A549 (cell line): ENCODE results near the gene GRID2. TPM values are rescaled to one million over a fixed set of nuclear protein-coding genes. Genes with fewer than 3 reads are reported as not detected.

Experiments
- ATAC-seq, 2 experiments: fragments of 200-7000 bp in 1 of 2; fragments of >200 bp in 1 of 2; cut with Nextera tagmentation in 1 of 2; cut with Tn5 transposase in 1 of 2; 3 replicates each; pipeline versions ENCODE4 v1.8.0 to v1.9.1; 2018 to 2020; ENCODE audit warnings: mild to moderate bottlenecking in 1 of 2, moderate library complexity in 1 of 2
- CTCF ChIA-PET: fragments of 300-600 bp; sonication (Branson Sonifier 250); formaldehyde crosslinking; extraction: SDS; loops from one replicate; lab custom pipeline; 2021; ENCODE audit warnings: antibody characterized with exemption, inconsistent platforms; lab: Yijun Ruan, JAX
- POLR2A ChIA-PET: fragments of 350-600 bp; formaldehyde crosslinking; extraction: SDS; loops from one replicate; lab custom pipeline; 2021; ENCODE audit warnings: antibody characterized with exemption, inconsistent platforms; lab: Yijun Ruan, JAX
- DNase-seq, 2 experiments: peaks; one replicate each; pipeline versions ENCODE4 v3.0.0 to v3.0.0-alpha.2; 2011 to 2016; ENCODE audit warnings: low read depth in 1 of 2, low spot score in 1 of 2
- FAIRE-seq: peaks from 2 replicates; lab custom pipeline; 2011; peaks lifted over from hg19 to GRCh38; lab: Jason Lieb, UNC
- H3K27ac ChIP-seq, 2 experiments: fragments of >200 bp; sonication (Bioruptor Twin); formaldehyde crosslinking; 3 replicates each; pipeline ENCODE4 v1.5.1; 2016 to 2017
- H3K4me1 ChIP-seq: fragments of >200 bp; sonication (Bioruptor Twin); formaldehyde crosslinking; 3 replicates; pipeline ENCODE4 v1.6.1; 2016
- H3K4me2 ChIP-seq: fragments of >200 bp; sonication (Bioruptor Twin); formaldehyde crosslinking; 3 replicates; pipeline ENCODE4 v1.6.1; 2016
- H3K4me3 ChIP-seq: fragments of >200 bp; sonication (Bioruptor Twin); formaldehyde crosslinking; 3 replicates; pipeline ENCODE4 v1.5.1; 2016
- H3K9me3 ChIP-seq: fragments of >200 bp; sonication (Bioruptor Twin); formaldehyde crosslinking; 3 replicates; pipeline ENCODE4 v1.6.1; 2016
- ATOH8 ChIP-seq: fragments of 250-450 bp; sonication (Bioruptor Pico); IDR thresholded peaks from 2 replicates; pipeline ENCODE4 v1.5.0; 2020; ENCODE audit warnings: low read depth, mild to moderate bottlenecking, moderate library complexity
- BCL3 ChIP-seq: fragments of >200 bp; sonication (Bioruptor Twin); formaldehyde crosslinking; IDR thresholded peaks from 3 replicates; pipeline ENCODE4 v1.6.1; 2016
- CHD4 ChIP-seq: fragments of 200-600 bp; sonication (generic); IDR thresholded peaks from 2 replicates; pipeline ENCODE4 v1.6.1; 2016; ENCODE audit warnings: antibody characterized with exemption, mild to moderate bottlenecking, borderline replicate concordance
- EHF ChIP-seq: fragments of 250-450 bp; sonication (Bioruptor Pico); IDR thresholded peaks from 2 replicates; pipeline ENCODE4 v1.5.0; 2020; ENCODE audit warnings: mild to moderate bottlenecking
- FOSB ChIP-seq: fragments of 250-450 bp; sonication (Bioruptor Pico); IDR thresholded peaks from 2 replicates; pipeline ENCODE4 v1.5.0; 2020; ENCODE audit warnings: mild to moderate bottlenecking, moderate library complexity
- GATA3 ChIP-seq: IDR thresholded peaks from 2 replicates; pipeline ENCODE4 v1.6.1; 2012; ENCODE audit warnings: borderline replicate concordance
- HDAC2 ChIP-seq: fragments of 200-600 bp; sonication (generic); IDR thresholded peaks from 2 replicates; pipeline ENCODE4 v1.6.1; 2016
- HOXB5 ChIP-seq: fragments of 250-450 bp; sonication (Bioruptor Pico); IDR thresholded peaks from 2 replicates; pipeline ENCODE4 v1.5.0; 2020; ENCODE audit warnings: mild to moderate bottlenecking, moderate library complexity
- JUNB ChIP-seq: fragments of >200 bp; sonication (Bioruptor Twin); formaldehyde crosslinking; IDR thresholded peaks from 2 replicates; pipeline ENCODE4 v1.6.1; 2016
- MAFK ChIP-seq: fragments of 450-650 bp; IDR thresholded peaks from 2 replicates; pipeline ENCODE4 v1.6.1; 2014; ENCODE audit not compliant: partially characterized antibody
- POLR2A ChIP-seq: IDR thresholded peaks from 2 replicates; pipeline ENCODE4 v1.6.1; 2012; ENCODE audit warnings: mild to moderate bottlenecking, low read length
- RARB ChIP-seq: fragments of 250-450 bp; sonication (Bioruptor Pico); IDR thresholded peaks from 2 replicates; pipeline ENCODE4 v1.8.0; 2021; ENCODE audit warnings: mild to moderate bottlenecking, moderate library complexity
- REST ChIP-seq: fragments of 200-600 bp; sonication (generic); IDR thresholded peaks from 2 replicates; pipeline ENCODE4 v1.6.1; 2016; ENCODE audit warnings: antibody characterized with exemption, mild to moderate bottlenecking, moderate library complexity
- SMC3 ChIP-seq: fragments of >200 bp; sonication (Bioruptor Twin); formaldehyde crosslinking; IDR thresholded peaks from 3 replicates; pipeline ENCODE4 v1.6.1; 2018; ENCODE audit warnings: inconsistent platforms
- ZC3H11A ChIP-seq: fragments of 450-650 bp; IDR thresholded peaks from 2 replicates; pipeline ENCODE4 v1.6.1; 2014; ENCODE audit warnings: antibody characterized with exemption, mild to moderate bottlenecking
- WGBS: methylation state at CpG from one replicate; pipeline ENCODE4 v1.1.6; 2017; ENCODE audit errors: missing lambda C conversion rate; 5-methylcytosine and 5-hydroxymethylcytosine counted together
- polyA plus RNA-seq, 4 experiments: library from polyadenylated mRNA; depleted of rRNA in 3 of 4; stranded (reverse); fragments of >200 nt; fragmentation: RNase III in 1 of 4; extraction: RNeasy Plus Mini Kit Qiagen cat#74134 plus additional on column Dnase treatment in 1 of 4; gene quantifications; 2 replicates in 3 of 4; 3 replicates in 1 of 4; pipeline ENCODE4 v1.2.3, GENCODE V29; 2011 to 2017
- TF ChIP-seq, protein P1 (sequence below): fragments of >200 bp; sonication (Bioruptor Twin); formaldehyde crosslinking; IDR thresholded peaks from 2 replicates; pipeline ENCODE4 v1.6.1; 2016
- TF ChIP-seq, protein P2 (sequence below): fragments of >200 bp; sonication (Bioruptor Twin); formaldehyde crosslinking; IDR thresholded peaks from 3 replicates; pipeline ENCODE4 v1.5.1; 2016
- TF ChIP-seq, protein P3 (sequence below): fragments of 150-350 bp; IDR thresholded peaks from 2 replicates; pipeline ENCODE4 v1.6.1; 2014; ENCODE audit warnings: low read depth, mild to moderate bottlenecking, low read length

Gene GRID2
- polyA plus RNA-seq, 2 of the 4 experiments (the other 2 are of a cell fraction) = not detected

DNA sequence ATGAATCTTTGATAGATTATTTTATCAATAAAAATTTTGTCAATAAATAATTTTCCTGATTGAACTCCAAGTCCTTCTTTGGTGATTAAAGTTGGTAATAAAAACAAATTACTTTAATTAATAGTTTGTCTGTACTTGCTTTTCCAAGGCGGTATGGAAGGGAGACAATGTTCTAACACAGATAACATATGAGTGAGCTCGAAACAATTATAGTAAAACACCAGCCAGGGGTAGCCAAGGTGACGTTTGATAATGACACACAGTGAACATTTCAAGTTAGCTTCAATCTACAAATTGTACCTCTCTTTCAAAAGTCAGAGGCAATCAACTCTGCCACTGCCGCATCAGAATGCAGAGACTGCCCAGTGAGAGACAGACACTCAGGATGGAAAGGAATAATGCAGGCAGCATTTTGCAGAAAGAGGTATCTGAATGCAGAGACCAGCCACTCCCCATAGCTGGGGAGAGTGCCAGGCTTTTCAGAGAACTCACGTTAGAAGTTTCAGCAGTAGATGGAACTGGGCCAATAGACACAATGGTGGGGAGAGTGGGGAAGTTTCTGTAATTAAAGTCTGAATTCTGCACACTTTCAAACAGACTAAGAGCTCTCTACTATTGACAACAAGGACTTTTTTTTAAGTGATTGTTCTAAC is 1506.7 kb downstream of the GRID2 start:
- no peak overlapping the region for H3K27ac ChIP-seq
- H3K4me2 ChIP-seq = no peak overlapping the region
- H3K4me1 ChIP-seq = no peaks in the 10 kb centered on the region
- no peak overlapping the region for H3K4me3 ChIP-seq
- DNase-seq (no peak), ATAC-seq (no peak), FAIRE-seq (no peak)
- no peaks in the 10 kb centered on the region for H3K9me3 ChIP-seq
- ChIA-PET POLR2A (no interaction called here), CTCF (no interaction called here)
- no peak for TF ChIP-seq CHD4
- TF ChIP-seq EHF = no peak
- no peak for TF ChIP-seq POLR2A
- 11% methylated on average over 5 of the region's 5 CpGs for WGBS

GRCh38 chr4:93813092-93813491 is 1509.3 kb downstream of the GRID2 start:
- no peak overlapping the region for H3K4me3 ChIP-seq
- FAIRE-seq = no peak
- ChIA-PET POLR2A (no interaction called here), CTCF (no interaction called here)
- 0% methylated on average over 2 of the region's 2 CpGs for WGBS
- H3K9me3 ChIP-seq = no peaks in the 10 kb centered on the region
- no peak overlapping the region for H3K4me2 ChIP-seq
- TF ChIP-seq FOSB (no peak), JUNB (no peak), REST (no peak), HDAC2 (no peak), ZC3H11A (no peak), ATOH8 (CRISPR knock-in tag) (no peak), CHD4 (no peak), HOXB5 (CRISPR knock-in tag) (no peak), BCL3 (no peak), RARB (CRISPR knock-in tag) (no peak), GATA3 (no peak)
- TF ChIP-seq, protein P1, sequence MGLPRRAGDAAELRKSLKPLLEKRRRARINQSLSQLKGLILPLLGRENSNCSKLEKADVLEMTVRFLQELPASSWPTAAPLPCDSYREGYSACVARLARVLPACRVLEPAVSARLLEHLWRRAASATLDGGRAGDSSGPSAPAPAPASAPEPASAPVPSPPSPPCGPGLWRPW = no peak
- TF ChIP-seq, protein P2, sequence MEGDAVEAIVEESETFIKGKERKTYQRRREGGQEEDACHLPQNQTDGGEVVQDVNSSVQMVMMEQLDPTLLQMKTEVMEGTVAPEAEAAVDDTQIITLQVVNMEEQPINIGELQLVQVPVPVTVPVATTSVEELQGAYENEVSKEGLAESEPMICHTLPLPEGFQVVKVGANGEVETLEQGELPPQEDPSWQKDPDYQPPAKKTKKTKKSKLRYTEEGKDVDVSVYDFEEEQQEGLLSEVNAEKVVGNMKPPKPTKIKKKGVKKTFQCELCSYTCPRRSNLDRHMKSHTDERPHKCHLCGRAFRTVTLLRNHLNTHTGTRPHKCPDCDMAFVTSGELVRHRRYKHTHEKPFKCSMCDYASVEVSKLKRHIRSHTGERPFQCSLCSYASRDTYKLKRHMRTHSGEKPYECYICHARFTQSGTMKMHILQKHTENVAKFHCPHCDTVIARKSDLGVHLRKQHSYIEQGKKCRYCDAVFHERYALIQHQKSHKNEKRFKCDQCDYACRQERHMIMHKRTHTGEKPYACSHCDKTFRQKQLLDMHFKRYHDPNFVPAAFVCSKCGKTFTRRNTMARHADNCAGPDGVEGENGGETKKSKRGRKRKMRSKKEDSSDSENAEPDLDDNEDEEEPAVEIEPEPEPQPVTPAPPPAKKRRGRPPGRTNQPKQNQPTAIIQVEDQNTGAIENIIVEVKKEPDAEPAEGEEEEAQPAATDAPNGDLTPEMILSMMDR = no peak
- ATAC-seq = no peak
- no peak for DNase-seq
- no peak overlapping the region for H3K27ac ChIP-seq
- H3K4me1 ChIP-seq = no peaks in the 10 kb centered on the region

GRCh38 chr4:93814141-93814540 is 1510.4 kb downstream of the GRID2 start:
- ChIA-PET CTCF (no interaction called here), POLR2A (no interaction called here)
- 0% methylated on average over 3 of the region's 3 CpGs for WGBS
- Histone ChIP-seq H3K4me3 (no peak overlapping the region), H3K4me1 (no peaks in the 10 kb centered on the region), H3K4me2 (no peak overlapping the region), H3K9me3 (no peaks in the 10 kb centered on the region), H3K27ac (no peak overlapping the region)
- no peak for FAIRE-seq
- TF ChIP-seq ZC3H11A (no peak), MAFK (no peak), SMC3 (no peak), GATA3 (no peak), JUNB (no peak), POLR2A (no peak)
- TF ChIP-seq, protein P3, sequence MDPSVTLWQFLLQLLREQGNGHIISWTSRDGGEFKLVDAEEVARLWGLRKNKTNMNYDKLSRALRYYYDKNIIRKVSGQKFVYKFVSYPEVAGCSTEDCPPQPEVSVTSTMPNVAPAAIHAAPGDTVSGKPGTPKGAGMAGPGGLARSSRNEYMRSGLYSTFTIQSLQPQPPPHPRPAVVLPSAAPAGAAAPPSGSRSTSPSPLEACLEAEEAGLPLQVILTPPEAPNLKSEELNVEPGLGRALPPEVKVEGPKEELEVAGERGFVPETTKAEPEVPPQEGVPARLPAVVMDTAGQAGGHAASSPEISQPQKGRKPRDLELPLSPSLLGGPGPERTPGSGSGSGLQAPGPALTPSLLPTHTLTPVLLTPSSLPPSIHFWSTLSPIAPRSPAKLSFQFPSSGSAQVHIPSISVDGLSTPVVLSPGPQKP = no peak
- no peak for ATAC-seq
- DNase-seq = no peak
